Measurements from ENCODE around the gene OCRL. TPM values are rescaled to one million over a fixed set of nuclear protein-coding genes. Genes with fewer than 3 reads are reported as not detected.
A peak's percentile ranks its signal among the peaks of the same experiment; 100 is the strongest.

OCRL gene
- polyA plus RNA-seq, 10 donors, result 10.8 to 17.7 (median 14.0) TPM

GRCh38 chrX:129632443-129632842 is 92.4 kb downstream of the OCRL start:
- DNase-seq, result peak in 1 of 3 donors; percentile 37

GRCh38 chrX:129634541-129634940 is 94.5 kb downstream of the OCRL start:
- DNase-seq, result no peak

DNA sequence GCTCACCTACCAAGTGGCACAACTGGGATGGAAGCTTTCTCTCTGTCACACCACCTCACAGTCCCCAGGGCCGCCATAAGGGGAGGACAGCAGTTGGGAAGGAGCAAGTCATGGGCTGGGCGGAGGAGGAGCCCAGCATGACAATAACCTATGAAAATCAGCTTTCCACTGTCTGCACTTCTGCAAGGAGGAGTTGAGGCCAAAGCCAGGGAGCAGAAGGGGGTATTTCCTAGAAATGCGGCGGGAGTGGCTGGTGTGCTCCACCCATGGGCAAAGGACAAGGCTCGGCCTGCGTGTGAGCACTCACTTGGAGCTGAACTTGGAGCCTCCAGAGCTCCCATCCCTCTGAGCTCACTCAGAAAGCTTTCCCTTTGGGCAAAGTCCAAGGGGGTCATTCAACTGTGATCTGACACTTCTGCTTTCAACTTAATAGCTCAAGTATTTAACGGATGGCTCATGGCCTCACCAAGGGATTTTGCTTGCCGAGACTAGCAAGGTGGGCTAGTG is 96.2 kb downstream of the OCRL start:
- no peak for DNase-seq

- DNase-seq, result peak; percentile 42 to 77 (median 59)
Observed at GRCh38 chrX:129637217-129638109, 97.4 kb downstream of the OCRL start.

DNA sequence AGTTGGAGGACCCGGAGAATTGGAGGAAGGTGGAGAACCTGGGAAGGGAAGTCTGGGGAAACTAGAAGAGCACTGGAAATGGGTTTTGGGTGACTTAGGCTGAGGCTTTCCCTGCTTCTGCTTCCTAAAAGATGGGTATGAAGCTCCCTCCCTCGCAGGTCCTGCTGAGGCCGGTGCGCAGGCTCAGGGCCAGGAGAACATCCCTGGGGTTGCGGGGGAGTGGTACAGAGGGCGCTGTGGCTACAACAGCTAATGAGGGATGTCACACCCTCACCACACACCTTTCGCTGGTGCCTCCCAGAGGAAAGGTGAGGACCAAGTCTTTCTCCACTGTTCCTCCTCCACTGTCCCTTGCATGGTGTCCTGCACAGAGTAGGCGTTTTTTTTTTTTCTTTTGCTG is 98.9 kb downstream of the OCRL start:
- no peak for DNase-seq

DNA sequence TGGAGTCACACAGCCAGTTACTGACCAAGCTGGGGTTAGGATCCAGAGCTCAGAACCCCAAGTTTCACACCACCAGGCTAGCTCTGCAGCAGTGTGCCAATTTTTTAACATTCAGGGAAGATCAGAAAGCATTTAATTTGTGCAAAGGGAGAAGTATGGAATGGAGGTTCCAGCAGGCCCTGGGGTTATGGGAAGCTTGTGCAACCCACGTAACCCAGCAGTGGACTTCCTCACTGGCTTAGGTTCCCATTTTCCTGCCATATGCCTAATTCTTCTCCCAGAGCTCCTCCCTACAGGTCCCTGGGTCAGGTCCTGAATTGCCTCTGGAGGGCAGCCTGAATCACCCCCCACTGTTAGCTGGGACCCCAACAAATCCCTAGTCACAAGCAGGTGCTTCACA is 100.7 kb downstream of the OCRL start:
- DNase-seq, result no peak

GRCh38 chrX:129641469-129641868 is 101.4 kb downstream of the OCRL start:
- DNase-seq, result no peak

DNA sequence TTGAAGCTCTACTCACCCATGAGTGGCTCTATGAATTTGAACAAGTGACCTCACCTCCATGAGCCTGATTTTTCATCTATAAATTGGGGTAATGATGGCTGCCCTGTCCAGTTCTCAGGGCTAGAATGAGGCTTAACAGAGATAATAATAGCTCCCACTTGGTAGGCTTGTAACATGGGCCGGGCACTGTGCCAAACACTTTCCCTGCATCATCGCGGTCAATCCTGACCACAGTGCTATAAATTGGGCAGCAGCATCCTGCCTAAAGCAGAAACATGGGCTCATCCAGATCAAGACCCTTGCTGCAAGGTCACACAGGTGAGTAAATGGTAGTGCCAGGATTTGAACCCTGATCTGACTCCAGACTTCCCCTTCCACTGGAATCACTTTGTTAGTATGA is 101.9 kb downstream of the OCRL start:
- no peak for DNase-seq

Other genes with a start within 250 kb of the OCRL start
- gene SMARCA1, start 16.8 kb upstream of the OCRL start, polyA plus RNA-seq (ENCODE audit: insufficient read length in 10 of 10), result 100 to 1,000 TPM in 1 of 10 donors, 10 to 100 TPM in 9; 74.0 to 100 (median 83.4) TPM
- 10 to 100 TPM; 10.2 to 23.3 (median 16.5) TPM for gene APLN, start 114.7 kb downstream of the OCRL start, polyA plus RNA-seq (ENCODE audit: insufficient read length in 10 of 10)
- gene XPNPEP2, start 198.7 kb downstream of the OCRL start, polyA plus RNA-seq (ENCODE audit: insufficient read length in 10 of 10), result 1 to 10 TPM; 3.6 to 6.3 (median 4.6) TPM
- 1 to 10 TPM; 2.1 to 8.2 (median 2.8) TPM for gene SASH3, start 239.7 kb downstream of the OCRL start, polyA plus RNA-seq (ENCODE audit: insufficient read length in 10 of 10)

All from muscle of back (tissue), 11 donors.